Mammary epithelial cell (primary cell): Measurements from ENCODE around the gene SF3B4.

Source experiments
- CTCF ChIP-seq, 2 donors: IDR thresholded peaks in 1 of 2; conservative IDR thresholded peaks in 1 of 2; 2 replicates each; pipeline ENCODE4 v1.5.1; 2011 to 2012; ENCODE audit warnings: inconsistent platforms in 2 of 2, low read length in 2 of 2, mild to moderate bottlenecking in 2 of 2, control low read depth in 1 of 2, low read depth in 1 of 2; ENCODE audit not compliant: insufficient read depth in 1 of 2; ENCODE audit errors: extremely low read depth in 1 of 2
- EZH2 ChIP-seq: IDR thresholded peaks from 2 replicates; pipeline ENCODE4 v1.6.1; 2012; ENCODE audit warnings: low read length, inconsistent platforms, borderline replicate concordance

- TF ChIP-seq CTCF (conservative IDR thresholded peaks at IDR 0.05 in 1 of 2, IDR thresholded peaks at IDR 0.05 in 1 of 2; ENCODE audit: extremely low read depth in 1 of 2, insufficient read depth in 1 of 2, low read depth in 1 of 2, low read length in 2 of 2) (no peak), EZH2 (no peak)
Observed at GRCh38 chr1:149877211-149877946, 50.2 kb downstream of the SF3B4 start.
